Measurements from ENCODE around the gene PRR16.

PRR16 gene

DNA sequence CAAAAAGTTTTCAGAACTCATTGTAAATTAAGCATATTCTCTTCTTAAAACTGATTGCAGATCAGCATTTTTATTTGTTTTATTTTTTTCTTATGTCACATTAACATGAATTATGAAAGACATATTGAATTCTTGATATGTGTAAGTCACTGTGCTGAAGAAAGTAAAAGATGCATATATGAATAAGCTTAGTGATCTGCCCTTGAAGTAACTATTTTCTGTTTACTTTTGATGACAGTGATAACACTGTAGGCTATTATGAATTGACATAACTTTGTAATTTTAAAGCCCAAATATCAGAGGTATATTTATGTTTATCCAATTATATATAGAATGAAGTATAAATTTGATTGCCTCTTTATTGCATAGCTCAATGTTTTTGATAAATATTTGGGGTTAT lies 8.8 kb downstream of the PRR16 start:
- H3K4me3 ChIP-seq (ENCODE audit: low read depth, low read length): no peak overlapping the region
- TF ChIP-seq, protein P1, sequence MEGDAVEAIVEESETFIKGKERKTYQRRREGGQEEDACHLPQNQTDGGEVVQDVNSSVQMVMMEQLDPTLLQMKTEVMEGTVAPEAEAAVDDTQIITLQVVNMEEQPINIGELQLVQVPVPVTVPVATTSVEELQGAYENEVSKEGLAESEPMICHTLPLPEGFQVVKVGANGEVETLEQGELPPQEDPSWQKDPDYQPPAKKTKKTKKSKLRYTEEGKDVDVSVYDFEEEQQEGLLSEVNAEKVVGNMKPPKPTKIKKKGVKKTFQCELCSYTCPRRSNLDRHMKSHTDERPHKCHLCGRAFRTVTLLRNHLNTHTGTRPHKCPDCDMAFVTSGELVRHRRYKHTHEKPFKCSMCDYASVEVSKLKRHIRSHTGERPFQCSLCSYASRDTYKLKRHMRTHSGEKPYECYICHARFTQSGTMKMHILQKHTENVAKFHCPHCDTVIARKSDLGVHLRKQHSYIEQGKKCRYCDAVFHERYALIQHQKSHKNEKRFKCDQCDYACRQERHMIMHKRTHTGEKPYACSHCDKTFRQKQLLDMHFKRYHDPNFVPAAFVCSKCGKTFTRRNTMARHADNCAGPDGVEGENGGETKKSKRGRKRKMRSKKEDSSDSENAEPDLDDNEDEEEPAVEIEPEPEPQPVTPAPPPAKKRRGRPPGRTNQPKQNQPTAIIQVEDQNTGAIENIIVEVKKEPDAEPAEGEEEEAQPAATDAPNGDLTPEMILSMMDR (IDR thresholded peaks at IDR 0.05; ENCODE audit: low read depth, low read length): no peak

DNA sequence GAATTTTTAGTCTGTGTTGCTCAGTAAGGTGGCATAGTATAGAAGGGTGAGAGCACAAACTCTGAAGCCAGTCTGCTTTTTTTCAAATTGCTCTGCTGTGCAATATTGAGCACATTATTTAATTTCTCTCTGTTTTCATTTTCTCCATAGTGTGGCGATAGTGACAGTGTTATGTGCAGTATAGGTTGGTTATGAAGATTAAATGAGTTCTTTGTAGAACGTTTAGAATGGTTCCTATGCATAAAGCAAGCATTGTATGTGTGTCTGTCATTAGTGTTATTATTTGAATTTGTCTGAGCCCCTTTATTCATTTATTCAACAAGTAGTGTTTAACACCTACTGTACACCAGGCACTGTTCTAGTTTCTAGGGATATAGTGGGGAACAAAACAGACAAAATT lies 9.2 kb downstream of the PRR16 start:
- TF ChIP-seq, protein P1 (IDR thresholded peaks at IDR 0.05; ENCODE audit: low read depth, low read length): no peak

DNA sequence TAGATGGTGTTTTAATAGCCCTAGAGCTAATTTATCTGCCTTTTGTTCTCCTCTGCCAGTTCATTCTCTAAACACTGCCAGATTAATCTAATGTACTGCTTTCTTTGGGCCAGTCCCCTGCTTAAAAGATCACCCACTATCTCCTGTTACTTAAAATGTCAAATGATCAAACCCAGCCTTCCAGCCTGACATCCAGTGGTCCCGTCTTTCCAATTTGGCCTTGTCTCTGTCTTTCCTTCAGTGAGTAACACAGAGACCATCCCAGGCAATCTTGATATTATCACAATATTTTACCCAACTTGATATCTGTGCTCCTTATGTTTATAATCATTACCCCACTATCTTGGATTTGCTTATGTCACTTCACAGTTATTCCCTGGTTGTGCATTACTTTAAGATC lies 12.0 kb downstream of the PRR16 start:
- TF ChIP-seq, protein P1 (IDR thresholded peaks at IDR 0.05; ENCODE audit: low read depth, low read length): no peak
- no peak overlapping the region for H3K4me3 ChIP-seq (ENCODE audit: low read depth, low read length)

More for the DNA sequence above, 9.2 kb downstream of the PRR16 start:
- no peak overlapping the region for H3K4me3 ChIP-seq (ENCODE audit: low read depth, low read length)

DNA sequence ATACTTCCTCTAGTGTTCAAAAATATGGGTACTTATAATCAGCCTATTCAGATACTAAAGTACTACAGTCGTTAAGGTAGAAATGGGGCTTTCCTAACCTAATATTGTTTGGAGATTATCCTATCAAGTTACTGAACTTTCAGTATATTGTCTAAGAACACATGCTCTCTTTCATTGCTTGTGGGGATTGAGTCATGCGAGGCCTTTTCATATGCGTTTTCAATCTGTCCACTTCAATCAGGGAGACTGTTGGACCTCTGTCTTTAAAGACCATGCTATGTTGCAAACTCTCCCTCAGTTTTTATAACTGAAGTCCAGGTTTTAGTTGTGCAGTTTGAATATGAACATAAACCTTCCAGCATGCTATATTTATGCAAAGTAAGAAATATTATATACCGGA lies 15.0 kb downstream of the PRR16 start:
- H3K4me3 ChIP-seq (ENCODE audit: low read depth, low read length): no peak overlapping the region
- TF ChIP-seq, protein P1 (IDR thresholded peaks at IDR 0.05; ENCODE audit: low read depth, low read length): no peak

DNA sequence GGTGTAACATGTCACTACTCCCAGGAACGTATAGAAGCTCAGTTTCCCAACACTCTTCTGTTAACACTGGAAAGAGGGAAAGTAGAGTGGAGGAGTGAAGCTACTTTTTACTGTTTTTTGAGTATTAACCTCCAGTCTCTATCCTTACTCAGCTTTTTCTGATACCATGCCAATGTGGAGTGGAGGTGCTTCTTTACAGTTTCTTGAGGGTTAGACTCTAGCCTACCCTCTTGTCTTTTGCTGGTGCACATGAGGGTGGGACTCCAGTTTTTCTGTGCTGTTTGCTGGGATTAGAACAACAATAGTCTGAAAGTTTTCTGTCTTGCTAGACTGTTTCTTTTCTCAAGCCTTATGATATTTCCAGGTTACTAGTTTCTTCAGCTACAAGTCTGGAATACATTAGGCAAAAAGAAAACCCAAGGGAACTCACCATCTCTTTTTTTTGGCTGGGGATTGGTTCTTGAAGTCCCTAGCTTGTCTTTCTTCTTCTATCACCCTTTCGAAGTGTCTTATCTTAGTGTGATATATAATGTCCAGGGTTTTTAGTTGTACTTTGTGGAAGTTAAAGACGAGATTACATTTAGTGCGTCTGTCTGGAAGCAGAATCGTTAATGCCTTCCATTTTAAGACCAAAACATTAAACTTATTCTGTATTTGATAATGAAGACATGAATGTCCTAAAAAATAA lies 35.9 kb downstream of the PRR16 start:
- H3K4me3 ChIP-seq (ENCODE audit: low read depth, low read length): no peak overlapping the region
- TF ChIP-seq, protein P1 (IDR thresholded peaks at IDR 0.05; ENCODE audit: low read depth, low read length): no peak

DNA sequence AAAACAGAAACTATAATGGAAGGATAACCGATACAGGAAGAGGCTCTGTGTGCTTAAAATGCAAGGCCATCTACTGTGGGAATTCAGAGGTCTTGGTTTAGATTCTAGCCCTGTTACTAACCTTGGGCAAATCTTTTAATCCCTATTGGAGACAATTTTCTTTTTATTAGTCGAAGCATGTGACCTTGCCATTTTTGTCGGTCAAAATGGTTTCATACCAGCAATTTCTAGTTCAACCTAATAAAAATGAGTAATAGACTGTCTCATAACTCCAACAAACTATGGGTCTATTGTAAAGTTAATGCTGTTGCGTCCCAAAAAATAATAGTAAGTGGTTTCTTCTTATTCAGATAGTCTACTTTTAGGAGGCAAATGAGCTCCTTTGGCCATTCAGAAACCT lies 38.4 kb downstream of the PRR16 start:
- TF ChIP-seq, protein P1 (IDR thresholded peaks at IDR 0.05; ENCODE audit: low read depth, low read length): no peak

DNA sequence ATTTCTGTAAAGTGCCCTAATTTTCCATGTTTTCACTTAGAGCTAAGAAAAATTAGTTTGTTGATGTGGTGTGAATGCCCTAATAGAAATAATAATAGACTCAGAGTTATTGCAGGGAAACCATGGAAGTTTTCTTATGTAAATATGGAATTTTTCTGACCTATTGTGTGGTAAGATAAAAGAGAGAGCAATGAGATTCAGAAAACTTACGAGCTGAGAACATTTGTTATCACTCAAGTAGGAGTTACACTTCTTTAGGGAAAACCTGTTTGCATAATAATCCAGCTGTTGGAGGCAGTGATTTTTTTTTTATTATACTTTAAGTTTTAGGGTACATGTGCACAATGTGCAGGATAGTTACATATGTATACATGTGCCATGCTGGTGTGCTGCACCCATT lies 39.2 kb downstream of the PRR16 start:
- TF ChIP-seq, protein P1 (IDR thresholded peaks at IDR 0.05; ENCODE audit: low read depth, low read length): no peak
- H3K4me3 ChIP-seq (ENCODE audit: low read depth, low read length): no peak overlapping the region

More for the DNA sequence above, 38.4 kb downstream of the PRR16 start:
- no peak overlapping the region for H3K4me3 ChIP-seq (ENCODE audit: low read depth, low read length)
